ENCODE measurements around the gene PRR36.
A peak's percentile ranks its signal among the peaks of the same experiment; 100 is the strongest.

Gene PRR36

GRCh38 chr19:7871437-7872305 lies 2.5 kb downstream of the PRR36 start:
- DNase-seq (ENCODE audit: low spot score): peak; percentile 45

GRCh38 chr19:7870571-7871436 lies 3.4 kb downstream of the PRR36 start:
- DNase-seq (ENCODE audit: low spot score): no peak

- DNase-seq (ENCODE audit: low spot score): no peak
Measured at GRCh38 chr19:7869910-7870511, 4.2 kb downstream of the PRR36 start.

GRCh38 chr19:7869453-7869909 lies 4.7 kb downstream of the PRR36 start:
- DNase-seq (ENCODE audit: low spot score): no peak

DNA sequence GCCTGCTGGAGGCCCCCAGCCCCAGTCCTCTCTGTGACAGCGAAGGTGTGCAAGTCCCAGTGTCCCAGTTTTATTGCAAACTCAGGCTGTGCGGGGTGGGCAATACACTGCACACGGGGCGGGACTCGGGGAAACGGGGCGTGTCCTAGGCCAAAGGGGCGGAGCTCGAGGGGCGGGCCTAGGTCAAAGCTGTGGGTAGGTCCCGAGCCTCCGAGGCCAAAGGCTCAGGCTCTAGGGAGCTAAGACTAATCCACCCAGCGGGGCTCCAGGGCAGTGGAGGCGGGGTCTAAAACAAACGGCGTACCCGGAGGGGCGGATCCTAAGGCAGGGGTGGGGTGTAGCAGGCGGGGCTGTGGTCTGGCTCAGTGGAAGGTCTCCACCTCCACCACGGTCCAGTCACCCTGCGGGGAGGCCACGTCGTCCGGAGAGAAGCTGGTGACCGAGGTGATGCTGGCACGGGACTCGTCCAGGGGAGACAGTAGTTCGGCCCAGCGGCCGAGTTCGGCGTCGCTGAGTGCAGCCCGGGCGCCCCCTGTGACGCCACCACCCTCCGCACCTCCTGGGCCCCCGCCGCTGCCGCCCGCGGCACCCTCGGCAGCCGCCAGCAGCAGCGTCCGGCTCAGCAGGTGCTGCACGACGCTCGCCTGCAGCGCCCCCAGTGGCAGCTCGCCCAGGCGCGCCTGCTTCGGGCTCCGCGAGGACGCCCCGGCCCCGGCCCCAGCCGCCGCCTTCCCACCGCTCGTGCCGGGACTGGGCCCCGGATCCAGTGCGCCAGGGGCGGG lies 5.3 kb downstream of the PRR36 start:
- peak; percentile 38 for DNase-seq (ENCODE audit: low spot score)

- no peak for DNase-seq (ENCODE audit: low spot score)
Measured at GRCh38 chr19:7868326-7868670, 5.9 kb downstream of the PRR36 start.

DNA sequence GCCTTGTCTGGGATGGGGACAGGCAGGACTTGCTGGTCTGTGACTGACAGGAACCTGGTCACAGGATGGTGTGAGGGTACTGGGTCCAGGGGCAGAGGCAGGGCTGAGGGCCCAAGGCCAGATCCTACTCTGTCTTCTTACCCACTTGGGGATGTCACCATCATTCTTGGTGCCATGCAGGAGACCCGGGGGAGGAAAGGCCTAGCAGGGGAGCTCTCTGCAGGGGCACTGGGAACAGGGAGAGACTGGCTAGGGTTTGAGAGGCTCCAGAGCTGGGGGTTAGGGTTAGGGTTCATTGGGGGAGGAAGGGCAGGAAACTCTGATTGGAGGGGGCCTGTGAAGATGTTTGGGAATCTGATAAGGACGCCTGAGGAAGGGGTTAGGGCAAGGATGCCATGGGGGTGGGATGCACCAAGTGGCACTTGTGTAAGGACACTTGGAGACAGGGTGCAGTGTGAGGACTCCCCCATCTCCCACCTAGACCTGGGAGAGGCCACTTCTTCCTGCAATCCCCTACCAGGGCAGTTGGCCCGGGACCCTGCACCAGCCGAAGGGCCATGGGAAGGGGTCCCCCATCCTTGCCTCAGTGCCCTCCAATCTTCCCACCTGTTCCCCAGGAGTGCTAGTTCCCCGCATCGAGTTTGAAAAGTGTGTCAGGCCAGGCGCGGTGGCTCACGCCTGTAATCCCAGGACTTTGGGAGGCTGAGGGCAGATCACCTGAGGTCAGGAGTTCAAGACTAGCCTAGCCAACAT lies 6.9 kb downstream of the PRR36 start:
- no peak for DNase-seq (ENCODE audit: low spot score)

GRCh38 chr19:7866399-7867091 lies 7.6 kb downstream of the PRR36 start:
- no peak for DNase-seq (ENCODE audit: low spot score)

DNA sequence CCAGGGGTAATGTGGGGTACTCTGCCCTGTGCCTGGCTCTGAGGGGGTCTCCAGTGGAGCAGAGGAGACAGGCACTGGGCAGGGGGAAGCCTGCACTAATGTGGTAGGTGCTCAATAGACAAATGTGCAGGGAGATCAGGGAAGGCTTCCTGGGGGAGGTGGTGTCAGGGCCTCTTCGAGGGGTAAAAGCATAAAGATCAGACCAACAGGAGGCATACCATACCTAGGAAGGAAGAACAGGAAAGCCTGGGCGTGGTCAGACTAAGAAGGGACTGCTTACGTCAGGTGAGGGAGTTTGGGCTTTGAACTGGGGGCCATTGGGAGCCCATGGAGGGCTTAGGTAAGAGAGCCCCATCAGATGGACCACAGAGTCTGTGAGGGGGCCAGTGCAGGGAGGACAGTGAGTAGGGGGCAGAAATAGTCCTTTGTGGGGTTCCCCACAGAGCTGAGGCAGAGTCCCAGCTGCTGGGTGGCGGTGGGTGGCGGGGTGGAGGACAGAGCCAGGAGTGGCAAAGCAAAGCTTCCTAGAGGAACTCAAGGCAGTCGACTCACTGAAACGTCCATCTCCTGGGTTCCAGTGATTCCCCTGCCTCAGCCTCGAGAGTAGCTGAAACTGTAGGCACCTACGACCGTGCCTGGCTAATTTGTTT lies 8.8 kb downstream of the PRR36 start:
- no peak for DNase-seq (ENCODE audit: low spot score)

- DNase-seq (ENCODE audit: low spot score): no peak
Measured at GRCh38 chr19:7864690-7865074, 9.5 kb downstream of the PRR36 start.

DNA sequence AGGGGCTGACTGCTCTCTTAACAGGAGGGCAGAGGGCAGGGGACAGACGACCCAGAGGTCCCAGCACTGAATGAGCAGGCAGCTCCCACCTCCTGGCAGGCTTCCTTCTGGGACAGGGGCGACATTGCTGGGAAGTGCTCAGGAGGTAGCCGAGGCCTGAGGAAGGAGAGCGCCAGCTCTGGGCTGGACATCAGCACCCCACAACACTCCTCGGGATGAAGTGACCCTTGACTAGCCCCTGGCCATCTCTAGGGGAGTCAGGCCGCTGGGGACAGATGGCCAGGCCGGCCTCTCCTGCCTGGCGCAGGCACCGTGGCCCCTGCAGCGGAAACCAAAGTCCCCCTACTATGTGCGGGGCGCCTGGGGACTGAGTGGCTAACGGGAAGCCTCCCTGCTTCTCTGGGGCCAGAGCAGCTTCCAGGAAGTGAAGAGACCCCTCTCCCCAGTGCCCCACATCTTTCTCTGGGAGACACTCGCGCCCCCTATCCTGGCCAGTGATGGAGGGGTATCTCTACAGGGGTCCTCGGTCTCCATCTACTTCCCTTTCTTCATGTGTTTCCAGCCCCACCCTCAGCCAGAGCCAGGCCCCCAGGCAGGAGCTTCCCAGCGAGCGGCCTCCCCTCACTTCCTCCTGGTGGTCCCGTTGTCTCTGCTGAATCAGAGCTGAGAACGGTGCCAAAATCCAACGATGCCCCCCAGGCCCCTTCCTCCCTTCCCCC lies 10.1 kb downstream of the PRR36 start:
- no peak for DNase-seq (ENCODE audit: low spot score)

GRCh38 chr19:7863157-7863970 lies 10.8 kb downstream of the PRR36 start:
- DNase-seq (ENCODE audit: low spot score): no peak

- DNase-seq (ENCODE audit: low spot score): no peak
Measured at GRCh38 chr19:7862413-7862951, 11.7 kb downstream of the PRR36 start.

DNA sequence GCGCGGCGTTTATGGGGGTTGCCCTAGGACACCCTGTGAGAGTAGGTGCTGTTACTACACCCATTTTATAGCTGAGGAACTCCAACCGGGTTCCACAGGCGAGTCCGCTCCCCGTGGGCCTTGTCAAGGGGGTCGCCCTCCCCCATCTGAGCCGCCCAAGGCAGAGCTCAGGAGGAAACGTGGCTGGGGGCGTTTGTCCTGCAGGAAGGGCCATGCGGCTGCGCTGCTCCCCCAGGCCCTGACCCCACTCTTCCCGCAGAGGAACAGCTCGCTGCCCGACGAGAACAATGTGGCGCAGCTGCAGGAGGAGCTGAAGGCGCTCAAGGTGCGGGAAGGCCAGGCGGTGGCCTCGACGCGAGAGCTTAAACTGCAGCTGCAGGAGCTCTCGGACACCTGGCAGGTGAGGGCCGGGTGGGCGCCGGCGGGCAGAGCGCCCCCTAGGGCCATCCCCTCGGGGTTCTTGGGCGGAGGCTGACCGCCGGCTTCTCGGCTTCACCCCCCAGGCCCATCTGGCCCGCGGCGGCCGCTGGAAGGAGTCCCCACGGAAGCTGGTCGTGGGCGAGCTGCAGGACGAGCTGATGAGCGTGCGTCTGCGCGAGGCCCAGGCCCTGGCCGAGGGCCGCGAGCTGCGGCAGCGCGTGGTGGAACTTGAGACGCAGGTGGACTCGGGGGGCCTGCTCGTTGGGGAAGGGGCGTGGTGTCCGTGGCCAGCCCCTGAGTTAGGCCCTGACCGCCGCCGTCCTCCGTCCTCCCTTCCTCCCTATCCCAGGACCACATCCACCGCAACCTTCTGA lies 12.4 kb downstream of the PRR36 start:
- no peak for DNase-seq (ENCODE audit: low spot score)

GRCh38 chr19:7860714-7861618 lies 13.2 kb downstream of the PRR36 start:
- DNase-seq (ENCODE audit: low spot score): no peak

Measured in kidney capillary endothelial cell (primary cell).